Bronchial epithelial cell (primary cell): ENCODE results near the gene ISCU. TPM values are rescaled to one million over a fixed set of nuclear protein-coding genes. Genes with fewer than 3 reads are reported as not detected.
"Not testable (repeated sequence)": the region's sequence is repeated elsewhere in the genome, so short reads cannot be mapped to it uniquely, and the experiment has no call there.

ENCODE experiments used
- DNase-seq: peaks from one replicate; pipeline ENCODE4 v3.0.0-alpha.2; 2010; ENCODE audit warnings: low read depth
- FAIRE-seq: peaks from 2 replicates; lab custom pipeline; 2011; peaks lifted over from hg19 to GRCh38; lab: Jason Lieb, UNC
- H3K27me3 ChIP-seq: 2 replicates; pipeline ENCODE4 v1.5.1; 2011; ENCODE audit warnings: low read length; ENCODE audit not compliant: control insufficient read depth, insufficient read depth
- H3K36me3 ChIP-seq: 2 replicates; pipeline ENCODE4 v1.5.1; 2011; ENCODE audit warnings: low read length; ENCODE audit not compliant: control insufficient read depth, insufficient read depth
- H3K4me3 ChIP-seq: 2 replicates; pipeline ENCODE4 v1.5.1; 2011; ENCODE audit warnings: mild to moderate bottlenecking, low read depth, low read length, control low read depth
- CTCF ChIP-seq: IDR thresholded peaks from 2 replicates; pipeline ENCODE4 v1.5.1; 2011; ENCODE audit warnings: mild to moderate bottlenecking, moderate library complexity, low read length, control low read depth, inconsistent platforms; ENCODE audit not compliant: insufficient read depth, severe bottlenecking
- total RNA-seq: library from RNA; depleted of rRNA; stranded (reverse); fragments of >200 nt; gene quantifications from 2 replicates; pipeline ENCODE4 v1.2.1, GENCODE V29; 2014

ISCU gene
- total RNA-seq, 1 donor from 2014 or later: 155 TPM

GRCh38 chr12:108570743-108571608 is 8.6 kb downstream of the ISCU start:
- DNase-seq: peak; percentile 26

GRCh38 chr12:108571609-108572165 is 9.3 kb downstream of the ISCU start:
- Histone ChIP-seq H3K4me3 (no peak overlapping the region), H3K36me3 (peaks cover 18% of the 10 kb centered on the region), H3K27me3 (no peaks in the 10 kb centered on the region)
- TF ChIP-seq CTCF: no peak
- FAIRE-seq: no peak
- no peak for DNase-seq

More at GRCh38 chr12:108570743-108571608, 8.6 kb downstream of the ISCU start:
- Histone ChIP-seq H3K36me3 (peaks cover 19% of the 10 kb centered on the region), H3K27me3 (no peaks in the 10 kb centered on the region), H3K4me3 (no peak overlapping the region)
- no peak for FAIRE-seq
- no peak for TF ChIP-seq CTCF

- Histone ChIP-seq H3K4me3 (no peak overlapping the region), H3K27me3 (no peaks in the 10 kb centered on the region), H3K36me3 (peaks cover 12% of the 10 kb centered on the region)
- FAIRE-seq (no peak), DNase-seq (no peak)
- TF ChIP-seq CTCF: no peak
These were observed 9.9 kb downstream of the ISCU start for GRCh38 chr12:108572166-108572790.

- Histone ChIP-seq H3K4me3 (no peak overlapping the region), H3K36me3 (peaks cover 4% of the 10 kb centered on the region), H3K27me3 (no peaks in the 10 kb centered on the region)
- no peak for TF ChIP-seq CTCF
- DNase-seq (peak; percentile 21), FAIRE-seq (no peak)
These were observed 10.9 kb downstream of the ISCU start for GRCh38 chr12:108573317-108573716.

GRCh38 chr12:108574276-108574675 is 11.9 kb downstream of the ISCU start:
- not testable (repeated sequence) for DNase-seq, H3K36me3 ChIP-seq, H3K4me3 ChIP-seq, FAIRE-seq, H3K27me3 ChIP-seq
